Raji (cell line): ENCODE data around the gene GJA3.

ENCODE experiments used
- POLR2A ChIP-seq: IDR thresholded peaks from 2 replicates; pipeline ENCODE4 v1.6.1; 2011; ENCODE audit warnings: low read depth, low read length, control low read depth; ENCODE audit not compliant: insufficient read depth

GJA3 gene

DNA sequence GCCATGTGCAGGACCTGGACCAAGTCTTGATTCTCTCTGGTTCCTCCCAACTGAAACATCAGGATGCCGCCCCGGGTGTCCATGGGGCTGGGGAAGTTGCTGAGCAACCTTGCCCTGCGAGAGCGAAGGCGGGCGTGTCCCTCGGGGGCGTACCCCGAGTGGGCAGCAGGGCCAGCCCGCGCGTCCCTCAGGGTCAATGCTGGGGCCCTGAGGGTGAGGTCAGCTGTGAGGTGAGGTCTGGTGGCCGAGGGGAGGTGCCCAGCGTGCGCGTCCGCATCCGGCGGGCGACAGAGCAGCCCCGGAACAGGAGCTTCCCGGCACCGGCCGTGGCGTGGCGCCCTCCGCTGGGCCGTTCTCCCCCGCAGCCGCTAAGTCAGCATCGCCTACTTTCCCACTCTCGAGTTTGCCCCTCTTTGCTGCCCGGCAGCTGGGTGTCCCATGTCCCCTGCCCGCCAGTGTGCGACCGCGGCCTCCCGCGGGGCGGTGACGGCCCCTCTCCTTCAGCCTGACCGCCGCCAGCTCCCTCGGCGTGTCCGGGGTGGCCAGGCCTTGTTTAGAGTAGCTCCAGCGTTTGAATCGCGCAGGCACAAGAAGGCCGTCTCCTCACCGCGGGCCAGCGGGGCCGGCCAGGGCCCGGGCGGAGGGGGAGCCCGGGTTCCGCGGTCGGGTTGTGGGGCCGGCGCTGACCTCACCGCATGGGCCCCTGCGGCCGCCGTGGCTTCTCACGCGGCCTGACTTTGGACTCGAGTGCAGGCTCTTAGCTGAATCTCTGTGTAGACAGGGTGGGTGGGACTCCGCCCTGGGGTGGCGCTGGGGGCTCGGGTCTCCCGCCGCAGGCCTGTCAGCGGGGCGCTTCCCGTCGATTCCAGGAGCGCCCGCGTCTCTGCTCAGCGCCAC, 33.0 kb downstream of the GJA3 start:
- no peak for TF ChIP-seq POLR2A

DNA sequence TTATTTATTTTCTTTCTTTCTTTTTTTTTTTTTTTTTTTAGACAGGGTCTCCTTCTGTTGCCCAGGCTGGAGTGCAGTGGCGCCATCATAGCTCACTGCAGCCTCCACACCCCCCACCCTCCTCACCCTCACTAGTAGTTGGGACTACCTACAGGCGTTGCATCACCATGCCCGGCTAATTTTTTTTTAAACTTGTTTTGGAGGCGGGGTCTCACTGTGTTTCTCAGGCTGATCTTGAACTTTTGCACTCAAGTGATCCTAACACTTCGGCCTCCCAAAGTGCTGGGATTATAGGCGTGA, 33.6 kb downstream of the GJA3 start:
- no peak for TF ChIP-seq POLR2A

DNA sequence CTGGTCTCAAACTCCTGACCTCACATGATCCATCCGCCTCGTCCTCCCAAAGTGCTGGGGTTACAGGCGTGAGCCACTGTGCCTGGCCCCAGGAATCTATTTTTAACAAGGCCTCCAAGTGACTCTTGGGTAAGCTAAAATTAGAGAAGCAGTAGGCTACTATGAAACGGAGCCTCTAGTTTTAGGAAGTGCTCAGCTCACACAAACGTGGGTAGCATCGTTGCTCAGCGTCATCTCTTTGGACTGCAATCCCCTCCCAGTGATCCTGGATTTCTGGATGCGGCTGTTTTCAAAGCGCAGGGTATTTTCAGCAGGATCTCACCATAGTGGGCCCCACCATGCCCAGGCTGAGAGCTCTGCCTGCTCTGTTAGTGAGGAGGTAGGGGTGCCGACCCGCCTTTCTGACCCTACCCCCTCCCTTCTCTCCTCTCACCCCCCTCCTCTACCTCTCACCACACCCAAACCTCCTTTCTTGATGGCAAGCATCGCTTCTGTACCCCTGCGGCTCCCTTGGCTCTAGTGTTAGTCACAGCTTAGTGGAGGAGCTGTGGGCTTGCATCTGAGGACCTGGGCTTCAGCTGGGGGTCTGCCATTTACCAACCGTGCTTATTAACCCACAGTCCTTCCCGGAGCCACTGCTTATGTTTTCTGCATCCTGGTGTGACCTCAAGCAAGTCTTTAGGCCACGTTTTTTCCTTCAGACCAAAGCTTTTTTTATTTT, 34.2 kb downstream of the GJA3 start:
- no peak for TF ChIP-seq POLR2A

DNA sequence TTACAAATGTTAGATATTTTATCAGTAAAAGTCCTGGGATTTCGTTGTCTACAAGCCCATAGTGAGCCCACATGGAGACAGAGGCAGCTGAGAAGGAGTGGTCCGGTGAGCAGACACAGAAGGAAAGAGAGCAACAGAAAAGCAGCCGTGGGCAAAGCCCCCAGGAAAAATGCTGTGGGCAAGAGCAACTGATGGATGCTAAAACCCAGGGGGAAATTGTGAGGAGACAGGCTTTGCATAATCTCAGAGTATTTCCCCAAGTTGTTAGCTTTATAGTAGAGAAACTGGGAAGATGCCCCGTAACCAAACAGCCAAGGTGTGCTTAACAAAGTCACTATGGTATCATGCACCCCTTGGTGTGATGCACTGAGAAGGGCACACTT, 35.1 kb downstream of the GJA3 start:
- no peak for TF ChIP-seq POLR2A

DNA sequence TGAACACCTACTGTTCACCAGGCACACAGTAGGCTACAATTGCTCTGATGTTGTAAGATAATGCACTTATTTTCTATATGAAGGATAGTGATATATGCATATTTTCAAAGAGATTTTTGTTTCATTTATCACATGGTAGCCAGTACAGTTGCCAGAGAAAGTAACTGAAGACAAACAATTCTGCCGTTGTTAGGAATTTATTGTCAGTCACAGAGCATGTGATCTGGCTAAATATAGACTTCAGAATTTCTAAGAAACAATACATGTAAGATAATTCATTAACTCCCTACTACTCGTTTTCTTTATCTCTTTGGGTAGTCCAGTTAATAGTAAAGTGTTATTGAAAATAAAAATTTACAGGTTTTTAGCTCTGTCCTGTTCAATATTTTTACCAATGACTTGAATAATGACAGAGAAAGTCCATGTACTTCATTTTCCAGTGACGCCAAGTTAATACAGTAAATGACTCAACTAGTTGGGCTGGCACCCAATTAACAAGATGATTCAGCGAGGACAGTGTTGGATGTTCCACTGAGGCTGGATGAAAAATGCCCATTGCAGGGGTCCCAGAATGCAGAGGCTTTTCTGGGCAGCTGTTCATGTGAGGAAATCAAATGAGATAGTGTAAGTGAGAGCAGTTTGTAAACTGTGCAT, 35.6 kb downstream of the GJA3 start:
- TF ChIP-seq POLR2A, result no peak

DNA sequence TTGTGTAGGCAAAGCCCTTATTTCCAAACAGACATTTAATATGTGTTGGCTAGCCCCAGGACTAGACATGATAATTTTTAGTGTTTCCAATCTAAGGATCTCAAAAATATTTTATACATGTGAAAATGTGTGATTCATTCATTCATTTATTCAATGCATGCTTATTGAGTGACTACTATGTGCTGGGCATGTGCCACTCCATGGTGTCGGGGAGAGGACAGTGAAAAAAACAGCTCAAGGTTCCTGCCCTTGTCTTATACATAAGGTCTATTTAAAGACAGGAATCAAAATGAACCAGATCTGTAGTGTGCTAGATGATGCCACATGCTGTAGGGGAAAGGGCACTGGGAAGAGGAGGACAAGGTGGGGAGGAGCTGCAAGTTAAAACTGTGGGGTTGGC, 36.5 kb downstream of the GJA3 start:
- TF ChIP-seq POLR2A, result no peak

DNA sequence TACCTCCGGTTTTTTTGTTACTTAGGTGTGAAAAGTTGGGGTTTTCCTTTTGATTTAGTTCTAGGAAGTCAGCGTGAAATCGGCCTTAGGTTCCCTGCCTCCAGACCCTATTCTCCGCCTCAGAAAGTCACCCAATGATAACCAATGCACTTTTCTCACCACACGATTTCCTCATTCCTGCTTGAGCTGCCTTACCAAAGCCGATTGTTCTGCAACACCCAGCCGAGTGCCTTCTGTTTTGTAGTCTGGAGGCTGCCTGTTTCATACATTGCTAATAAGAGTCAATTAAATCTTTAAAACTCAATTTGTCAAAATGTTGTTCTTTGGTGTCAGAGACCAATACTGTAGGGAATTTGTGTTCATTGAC, 39.7 kb downstream of the GJA3 start:
- TF ChIP-seq POLR2A, result no peak

DNA sequence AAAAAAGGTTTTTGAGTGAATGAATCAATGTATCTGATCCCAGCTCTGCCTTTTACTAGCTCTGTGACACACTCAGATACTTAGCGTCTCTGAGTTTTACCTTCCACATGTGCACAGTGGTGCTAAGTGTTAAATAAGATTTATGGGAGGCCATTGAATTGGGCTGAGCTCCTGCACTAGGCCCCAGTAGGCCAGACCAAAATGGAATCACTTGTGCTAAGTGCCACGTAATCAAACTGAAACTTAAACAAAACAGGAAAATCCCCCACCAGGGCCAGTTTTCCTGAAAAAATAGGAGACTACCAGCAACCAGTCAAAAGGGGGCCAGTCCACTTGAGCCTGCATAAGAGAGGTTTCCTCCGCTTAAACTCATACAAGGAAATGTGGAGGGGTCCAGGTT, 40.9 kb downstream of the GJA3 start:
- no peak for TF ChIP-seq POLR2A

DNA sequence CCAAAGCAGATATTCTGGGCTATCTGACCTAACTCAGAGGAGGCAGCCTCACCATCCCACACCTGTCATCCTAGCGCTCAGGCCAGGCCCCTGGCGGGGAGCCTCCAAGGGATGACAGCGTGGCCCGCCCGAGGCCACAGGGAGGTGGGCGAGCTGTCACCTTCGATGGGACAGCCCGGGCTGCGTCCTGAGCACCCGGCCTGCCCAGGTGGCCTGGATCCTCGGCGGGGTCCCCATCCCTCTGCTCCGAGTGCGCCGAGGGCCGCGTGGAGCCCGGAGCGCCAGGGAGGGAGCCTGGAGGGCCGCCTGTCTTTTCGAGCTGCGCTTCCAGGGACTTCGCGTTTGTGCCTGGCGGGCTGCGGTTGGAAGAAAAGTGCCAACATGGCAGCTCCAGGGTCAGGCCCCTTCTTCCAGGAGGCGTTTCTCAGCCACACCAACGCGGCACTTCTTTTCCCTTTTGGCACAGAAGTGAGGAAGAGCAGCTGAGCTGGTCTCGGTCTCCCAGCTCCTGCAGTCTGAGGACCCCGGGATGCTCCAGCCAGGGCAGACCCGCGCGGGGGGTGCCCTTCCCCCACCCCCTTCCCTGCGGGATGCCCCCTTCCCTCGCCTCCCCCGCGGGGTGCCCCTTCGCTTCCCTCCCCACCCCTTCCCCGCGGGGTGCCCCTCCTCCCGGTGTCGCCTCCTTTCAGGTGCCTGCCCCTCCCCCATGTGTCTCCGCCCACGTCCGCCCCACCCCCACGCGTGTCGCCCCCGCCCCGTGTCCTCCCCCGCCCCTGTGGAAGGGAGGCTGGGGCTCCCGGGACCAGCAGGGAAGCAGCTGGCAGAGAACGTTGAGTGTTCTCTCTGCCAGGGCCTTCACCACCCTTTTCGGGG, 42.3 kb downstream of the GJA3 start:
- no peak for TF ChIP-seq POLR2A

DNA sequence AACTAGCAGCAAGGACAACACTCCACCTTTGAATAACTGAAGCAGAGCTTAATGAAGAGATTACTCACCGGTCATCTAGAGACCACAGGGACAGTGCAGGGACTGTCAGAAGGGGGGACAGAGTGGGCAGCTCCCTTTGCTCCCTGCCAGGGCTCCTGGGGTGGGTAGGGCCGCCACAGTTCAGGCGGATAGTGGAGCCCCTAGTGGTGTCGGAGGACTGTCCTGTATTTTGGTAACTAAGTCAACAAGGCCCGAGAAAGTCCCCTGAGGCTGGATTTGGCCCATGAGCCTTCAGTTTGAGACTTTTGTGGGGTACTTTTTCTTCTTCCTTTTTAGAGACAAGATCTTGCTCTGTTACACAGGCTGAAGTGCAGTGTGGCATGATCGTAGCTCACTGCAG, 44.6 kb downstream of the GJA3 start:
- no peak for TF ChIP-seq POLR2A

DNA sequence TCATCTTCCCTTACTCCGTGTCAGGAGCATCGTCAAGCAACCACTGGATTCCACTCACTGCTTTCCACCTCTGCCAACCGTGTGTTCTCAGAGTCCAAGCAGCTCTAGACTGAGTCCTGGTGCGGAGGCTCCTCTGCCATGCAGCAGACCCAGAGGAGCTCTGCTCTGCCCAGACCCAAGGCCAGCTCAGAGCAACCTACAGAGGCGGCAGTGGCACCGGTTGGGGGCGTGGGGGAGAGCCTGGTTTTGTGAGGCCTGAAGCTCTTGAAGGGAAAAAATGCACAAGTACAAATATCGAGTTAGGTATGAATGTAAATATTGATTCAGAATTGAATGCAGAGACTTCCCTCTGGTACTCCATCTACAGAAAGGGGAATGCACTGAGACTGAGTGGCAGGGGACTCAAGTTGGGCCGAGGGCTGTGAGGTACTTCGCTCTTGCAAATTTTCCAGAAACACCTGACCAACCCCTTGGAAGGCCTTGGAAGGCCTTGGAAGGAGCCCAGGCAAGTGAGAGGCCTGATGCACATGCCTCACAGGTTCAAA, 46.7 kb downstream of the GJA3 start:
- no peak for TF ChIP-seq POLR2A

DNA sequence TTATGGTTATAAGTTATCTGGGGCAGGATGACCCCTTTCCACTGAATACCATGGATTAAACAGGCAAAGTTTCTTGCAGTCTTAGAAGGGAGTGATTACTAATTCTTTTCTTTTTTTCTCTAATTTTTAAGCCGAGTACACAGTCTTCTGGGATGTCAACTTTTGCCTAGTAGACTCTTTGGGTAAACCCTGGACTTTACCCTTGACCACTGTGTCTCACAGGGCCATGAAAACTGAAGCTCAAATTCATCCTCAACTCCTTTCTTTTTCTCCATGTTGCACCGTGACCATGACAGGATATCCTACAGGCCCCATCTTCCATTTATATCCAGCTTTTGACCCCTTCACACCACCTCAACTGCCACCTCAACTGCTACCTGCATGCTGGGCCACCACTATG, 51.8 kb downstream of the GJA3 start:
- TF ChIP-seq POLR2A, result no peak

DNA sequence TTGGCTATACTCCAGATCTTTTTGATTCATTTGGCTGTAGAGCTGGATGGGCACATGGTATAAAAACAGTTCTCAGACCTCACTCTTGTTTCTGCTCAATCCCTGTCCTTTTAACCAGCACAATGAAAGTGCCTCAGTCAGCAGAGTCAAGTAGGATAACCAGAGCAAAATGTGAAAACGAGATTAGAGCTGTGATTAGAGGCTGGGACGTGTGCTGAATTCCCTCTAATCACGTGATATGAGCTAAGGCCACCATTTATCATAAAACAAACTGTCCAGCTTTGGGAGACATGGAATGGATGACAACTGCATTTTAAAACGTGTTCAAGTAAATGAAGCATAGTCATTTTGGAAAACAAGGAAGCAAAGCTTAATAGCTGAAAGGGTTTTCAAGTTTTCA, 54.1 kb downstream of the GJA3 start:
- no peak for TF ChIP-seq POLR2A

DNA sequence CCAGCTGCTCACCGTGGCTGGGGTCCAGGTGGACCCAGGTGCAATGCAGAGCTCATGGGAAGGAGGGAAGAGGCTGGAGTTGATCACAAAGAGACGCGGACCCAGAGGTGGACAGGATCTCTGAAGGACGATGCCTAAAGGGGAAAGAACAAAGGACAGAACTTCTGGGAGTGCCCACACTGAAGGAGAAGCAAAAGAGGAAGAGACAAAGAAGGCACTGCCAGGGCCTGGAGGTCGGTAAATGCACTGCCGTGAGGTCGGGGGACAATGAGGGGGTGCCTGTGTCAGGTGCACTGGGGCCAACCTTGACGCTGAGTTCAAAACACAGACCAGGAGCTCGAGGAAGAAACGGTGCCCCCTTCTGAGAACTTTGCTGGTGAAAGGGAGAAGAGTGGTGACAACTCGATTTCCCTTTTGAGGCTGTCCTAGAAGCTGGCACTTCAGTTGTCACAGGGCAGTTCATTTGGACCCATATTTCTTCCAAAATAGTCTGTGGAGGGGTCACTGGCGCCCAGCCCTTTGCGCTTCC, 55.6 kb downstream of the GJA3 start:
- no peak for TF ChIP-seq POLR2A
